PC-9 (cell line): ENCODE measurements around the gene TBCD.

ENCODE experiments used
- CTCF ChIP-seq: fragments of 200-600 bp; sonication (generic); conservative IDR thresholded peaks from 2 replicates; pipeline ENCODE4 v1.6.1; 2017; ENCODE audit warnings: mixed run types, antibody characterized with exemption, mild to moderate bottlenecking, moderate library complexity
- EZH2 ChIP-seq: fragments of 200-600 bp; sonication (generic); IDR thresholded peaks from 2 replicates; pipeline ENCODE4 v1.8.0; 2017; ENCODE audit warnings: antibody characterized with exemption, low read depth

GRCh38 chr17:82789806-82790205 lies 37.9 kb downstream of the TBCD start:
- TF ChIP-seq CTCF, result no peak
- no peak for TF ChIP-seq EZH2
